ENCODE results near the gene ANGPTL2. TPM values are rescaled to one million over a fixed set of nuclear protein-coding genes. Genes with fewer than 3 reads are reported as not detected.

The ANGPTL2 gene
- total RNA-seq, 4 donors from 2014 or later: 36.5 to 52.5 (median 50.8) TPM

- TF ChIP-seq EP300 (IDR thresholded peaks at IDR 0.05) (no peak), POLR2A (IDR thresholded peaks at IDR 0.05) (no peak), CTCF (IDR thresholded peaks at IDR 0.05) (no peak), POLR2AphosphoS5 (IDR thresholded peaks at IDR 0.05) (no peak)
- WGBS, 2 donors (ENCODE audit: low coverage in 1 of 2): 76 to 92% methylated on average over 4 of the region's 4 CpGs
- peaks cover 6 to 78% (median 27%) of the 10 kb centered on the region in 3 donors for H3K4me1 ChIP-seq
- no peak overlapping the region for H3K4me3 ChIP-seq
- H3K36me3 ChIP-seq: no peaks in the 10 kb centered on the region
- no peak overlapping the region for H3K27ac ChIP-seq
- H3K9me3 ChIP-seq: no peaks in the 10 kb centered on the region
- ATAC-seq: no peak
- H3K27me3 ChIP-seq: no peaks in the 10 kb centered on the region
Measured at GRCh38 chr9:127119320-127119709, 3.1 kb downstream of the ANGPTL2 start.

GRCh38 chr9:127118597-127119319, 3.7 kb downstream of the ANGPTL2 start:
- no peaks in the 10 kb centered on the region for H3K36me3 ChIP-seq
- H3K27me3 ChIP-seq: no peaks in the 10 kb centered on the region
- H3K4me3 ChIP-seq: no peak overlapping the region
- ATAC-seq: no peak
- H3K4me1 ChIP-seq: peaks cover 6 to 76% (median 27%) of the 10 kb centered on the region in 3 donors
- no peak for TF ChIP-seq POLR2AphosphoS5 (IDR thresholded peaks at IDR 0.05)
- no peak for TF ChIP-seq POLR2A (IDR thresholded peaks at IDR 0.05)
- no peak for TF ChIP-seq CTCF (IDR thresholded peaks at IDR 0.05)
- TF ChIP-seq EP300 (IDR thresholded peaks at IDR 0.05): no peak
- H3K9me3 ChIP-seq: no peaks in the 10 kb centered on the region
- peak overlapping the region in 1 of 4 donors; percentile 15 for H3K27ac ChIP-seq
- WGBS, 2 donors (ENCODE audit: low coverage in 1 of 2): 73% methylated on average over 3 to 6 of the region's 8 CpGs

- no peaks in the 10 kb centered on the region for H3K9me3 ChIP-seq
- no peak for TF ChIP-seq POLR2A (IDR thresholded peaks at IDR 0.05)
- no peak for TF ChIP-seq CTCF (IDR thresholded peaks at IDR 0.05)
- no peak for TF ChIP-seq EP300 (IDR thresholded peaks at IDR 0.05)
- no peak for TF ChIP-seq POLR2AphosphoS5 (IDR thresholded peaks at IDR 0.05)
- H3K36me3 ChIP-seq: no peaks in the 10 kb centered on the region
- 96 to 100% methylated on average over 3 to 4 of the region's 4 CpGs for WGBS, 2 donors (ENCODE audit: low coverage in 1 of 2)
- H3K27ac ChIP-seq: no peak overlapping the region
- H3K4me3 ChIP-seq: no peak overlapping the region
- no peak for ATAC-seq
- peaks cover 0 to 76% (median 22%) of the 10 kb centered on the region in 3 donors for H3K4me1 ChIP-seq
- H3K27me3 ChIP-seq: no peaks in the 10 kb centered on the region
Measured at GRCh38 chr9:127117801-127118200, 4.6 kb downstream of the ANGPTL2 start.

- H3K27ac ChIP-seq: no peak overlapping the region
- no peak overlapping the region for H3K4me3 ChIP-seq
- H3K9me3 ChIP-seq: no peaks in the 10 kb centered on the region
- no peak for ATAC-seq
- H3K27me3 ChIP-seq: no peaks in the 10 kb centered on the region
- H3K4me1 ChIP-seq: peaks cover 0 to 77% (median 30%) of the 10 kb centered on the region in 3 donors
- TF ChIP-seq EP300 (IDR thresholded peaks at IDR 0.05) (no peak), CTCF (IDR thresholded peaks at IDR 0.05) (no peak), POLR2A (IDR thresholded peaks at IDR 0.05) (no peak), POLR2AphosphoS5 (IDR thresholded peaks at IDR 0.05) (no peak)
- H3K36me3 ChIP-seq: no peaks in the 10 kb centered on the region
- WGBS, 2 donors (ENCODE audit: low coverage in 1 of 2): 88% methylated on average over 2 of the region's 2 CpGs; no CpG with 5 or more reads in 1 of the 2 donors
Measured at GRCh38 chr9:127116957-127117356, 5.5 kb downstream of the ANGPTL2 start.
